ENCODE measurements around the gene PPOX.

PPOX gene

DNA sequence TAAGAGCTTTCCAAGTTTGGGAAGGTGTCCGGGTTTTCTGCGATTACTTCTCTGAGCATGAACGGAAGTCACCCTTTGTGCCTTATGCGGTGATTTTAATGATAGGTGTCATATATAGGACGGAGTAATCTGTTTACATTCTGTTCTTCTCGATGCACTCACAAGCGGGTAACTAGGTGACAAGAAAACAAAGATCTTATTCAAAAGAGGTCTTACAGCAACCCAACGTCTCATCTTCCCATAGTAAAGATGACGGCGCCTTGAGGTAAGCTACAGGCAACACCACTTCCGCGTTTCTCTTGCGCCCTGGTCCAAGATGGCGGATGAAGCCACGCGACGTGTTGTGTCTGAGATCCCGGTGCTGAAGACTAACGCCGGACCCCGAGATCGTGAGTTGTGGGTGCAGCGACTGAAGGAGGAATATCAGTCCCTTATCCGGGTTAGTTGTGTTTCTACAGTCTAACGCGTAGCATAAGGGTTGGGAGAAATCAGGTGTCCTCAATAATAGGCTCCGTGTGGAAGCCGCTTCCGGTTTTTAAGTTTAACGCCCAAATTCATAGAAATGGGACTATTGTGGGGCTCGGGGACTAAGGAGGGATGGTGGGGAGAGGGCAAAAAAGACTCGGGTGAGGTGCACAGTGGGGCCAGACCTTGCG, 12.4 kb upstream of the PPOX start, which contains the start of gene UFC1:
Gene UFC1, plus strand, starts transcription at position 297 of the 656 bp plus-strand sequence. Its CDS starts 20 bp downstream, at position 317.
- peak; percentile 84 for DNase-seq

DNA sequence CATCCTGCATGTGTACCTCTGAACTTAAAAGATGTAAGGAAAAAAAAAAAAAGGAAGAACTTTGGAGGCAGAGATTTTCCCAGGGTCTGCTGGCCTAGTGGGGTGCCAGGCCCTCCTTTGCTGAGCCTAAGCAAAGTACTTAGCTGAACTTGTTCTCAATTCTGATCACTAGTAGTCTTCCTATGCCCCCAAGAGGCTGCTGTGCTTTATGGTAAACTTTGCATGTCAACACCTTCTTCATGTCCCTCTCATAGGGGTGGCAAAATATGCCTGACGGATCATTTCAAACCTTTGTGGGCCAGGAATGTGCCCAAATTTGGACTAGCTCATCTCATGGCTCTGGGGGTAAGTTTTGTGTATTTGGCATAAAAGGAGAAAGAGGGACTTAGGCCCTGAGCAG, 8.4 kb upstream of the PPOX start:
- DNase-seq: no peak

GRCh38 chr1:161158316-161159010, 7.8 kb upstream of the PPOX start:
- DNase-seq: no peak

GRCh38 chr1:161159087-161159912, 6.9 kb upstream of the PPOX start, which contains the start of gene USP21:
Gene USP21, plus strand, starts transcription at chr1:161159500. Its CDS starts 1,141 bp downstream, at chr1:161160641.
- peak; percentile 95 for DNase-seq

- DNase-seq: no peak
These were observed 6.3 kb upstream of the PPOX start for GRCh38 chr1:161159913-161160243.

DNA sequence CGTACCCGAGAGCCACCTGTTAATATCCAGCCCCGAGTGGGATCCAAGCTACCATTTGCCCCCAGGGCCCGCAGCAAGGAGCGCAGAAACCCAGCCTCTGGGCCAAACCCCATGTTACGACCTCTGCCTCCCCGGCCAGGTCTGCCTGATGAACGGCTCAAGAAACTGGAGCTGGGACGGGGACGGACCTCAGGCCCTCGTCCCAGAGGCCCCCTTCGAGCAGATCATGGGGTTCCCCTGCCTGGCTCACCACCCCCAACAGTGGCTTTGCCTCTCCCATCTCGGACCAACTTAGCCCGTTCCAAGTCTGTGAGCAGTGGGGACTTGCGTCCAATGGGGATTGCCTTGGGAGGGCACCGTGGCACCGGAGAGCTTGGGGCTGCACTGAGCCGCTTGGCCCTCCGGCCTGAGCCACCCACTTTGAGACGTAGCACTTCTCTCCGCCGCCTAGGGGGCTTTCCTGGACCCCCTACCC, 5.5 kb upstream of the PPOX start:
- DNase-seq: no peak

GRCh38 chr1:161161652-161162051, 4.6 kb upstream of the PPOX start:
- no peak for DNase-seq

DNA sequence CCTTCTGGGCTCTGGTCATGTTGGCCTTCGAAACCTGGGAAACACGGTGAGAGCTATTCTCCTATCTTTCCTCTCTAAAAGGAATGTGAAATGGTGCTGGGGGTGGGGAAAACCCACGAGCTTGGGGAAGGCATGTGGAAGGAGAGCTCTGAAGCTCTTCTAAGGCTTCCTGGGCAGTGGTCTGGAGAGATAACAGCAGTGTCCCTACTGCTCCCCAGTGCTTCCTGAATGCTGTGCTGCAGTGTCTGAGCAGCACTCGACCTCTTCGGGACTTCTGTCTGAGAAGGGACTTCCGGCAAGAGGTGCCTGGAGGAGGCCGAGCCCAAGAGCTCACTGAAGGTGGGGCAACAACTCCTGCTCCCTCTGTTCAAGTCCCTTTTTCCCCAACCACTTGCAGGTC, 4.2 kb upstream of the PPOX start:
- no peak for DNase-seq

GRCh38 chr1:161162806-161163205, 3.4 kb upstream of the PPOX start:
- DNase-seq: no peak

DNA sequence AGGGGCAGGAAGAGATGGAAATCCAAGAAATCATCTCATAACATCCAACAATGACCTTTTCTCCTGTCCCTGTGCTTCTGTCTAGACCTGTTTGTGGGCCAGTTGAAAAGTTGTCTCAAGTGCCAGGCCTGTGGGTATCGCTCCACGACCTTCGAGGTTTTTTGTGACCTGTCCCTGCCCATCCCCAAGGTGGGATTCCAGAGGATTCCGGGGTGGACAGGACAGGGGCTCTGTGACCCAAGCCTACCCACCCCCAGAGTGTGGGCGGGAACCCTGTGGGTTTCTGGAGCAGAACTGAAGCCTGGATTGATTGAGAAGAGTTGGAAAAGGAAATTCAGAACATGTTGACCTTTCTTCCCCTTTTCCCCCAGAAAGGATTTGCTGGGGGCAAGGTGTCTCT, 2.4 kb upstream of the PPOX start:
- no peak for DNase-seq

GRCh38 chr1:161164901-161165610, 1.2 kb upstream of the PPOX start:
- no peak for DNase-seq

DNA sequence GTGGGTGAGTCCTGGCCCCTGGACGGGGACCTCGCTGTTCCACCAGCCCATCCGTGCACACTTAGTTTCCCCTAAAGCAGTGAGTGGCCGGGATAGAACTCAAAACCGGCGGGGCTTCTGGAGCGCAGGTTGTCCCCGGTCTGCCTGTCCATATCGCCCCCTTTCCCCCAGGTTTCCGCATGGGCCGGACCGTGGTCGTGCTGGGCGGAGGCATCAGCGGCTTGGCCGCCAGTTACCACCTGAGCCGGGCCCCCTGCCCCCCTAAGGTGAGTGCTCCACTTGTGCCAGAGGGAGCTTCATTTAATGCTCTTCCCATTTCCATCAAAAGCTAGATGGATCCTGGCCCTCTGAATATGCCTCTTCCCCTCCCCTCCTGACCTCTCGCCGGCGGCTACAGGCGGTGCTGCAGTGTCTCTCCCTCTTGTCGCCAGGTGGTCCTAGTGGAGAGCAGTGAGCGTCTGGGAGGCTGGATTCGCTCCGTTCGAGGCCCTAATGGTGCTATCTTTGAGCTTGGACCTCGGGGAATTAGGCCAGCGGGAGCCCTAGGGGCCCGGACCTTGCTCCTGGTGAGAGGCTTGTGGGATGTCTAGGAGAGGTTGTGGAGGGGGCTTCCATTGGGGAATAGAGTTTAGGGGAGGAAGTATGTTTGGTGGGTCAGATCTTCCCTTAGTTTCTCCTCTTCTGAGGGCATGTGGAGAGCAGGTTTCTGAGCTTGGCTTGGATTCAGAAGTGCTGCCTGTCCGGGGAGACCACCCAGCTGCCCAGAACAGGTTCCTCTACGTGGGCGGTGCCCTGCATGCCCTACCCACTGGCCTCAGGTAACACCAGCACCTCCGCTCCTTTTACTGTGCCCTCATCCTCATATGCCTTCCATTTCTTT, 683 bp downstream of the PPOX start:
- DNase-seq: peak; percentile 25

DNA sequence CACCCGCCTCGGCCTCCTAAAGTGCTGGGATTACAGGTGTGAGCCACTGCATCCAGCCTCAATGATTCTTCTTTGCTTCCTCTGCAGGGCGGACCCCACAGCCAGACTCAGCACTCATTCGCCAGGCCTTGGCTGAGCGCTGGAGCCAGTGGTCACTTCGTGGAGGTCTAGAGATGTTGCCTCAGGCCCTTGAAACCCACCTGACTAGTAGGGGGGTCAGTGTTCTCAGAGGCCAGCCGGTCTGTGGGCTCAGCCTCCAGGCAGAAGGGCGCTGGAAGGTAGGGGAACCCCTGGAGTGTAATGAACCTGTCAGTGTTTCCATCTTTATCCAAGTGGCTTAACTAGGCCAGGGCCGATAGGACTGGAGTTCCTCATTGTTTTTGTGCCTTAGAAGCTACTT, 2.7 kb downstream of the PPOX start:
- DNase-seq: no peak

GRCh38 chr1:161171191-161171590, 5.0 kb downstream of the PPOX start:
- DNase-seq: no peak

DNA sequence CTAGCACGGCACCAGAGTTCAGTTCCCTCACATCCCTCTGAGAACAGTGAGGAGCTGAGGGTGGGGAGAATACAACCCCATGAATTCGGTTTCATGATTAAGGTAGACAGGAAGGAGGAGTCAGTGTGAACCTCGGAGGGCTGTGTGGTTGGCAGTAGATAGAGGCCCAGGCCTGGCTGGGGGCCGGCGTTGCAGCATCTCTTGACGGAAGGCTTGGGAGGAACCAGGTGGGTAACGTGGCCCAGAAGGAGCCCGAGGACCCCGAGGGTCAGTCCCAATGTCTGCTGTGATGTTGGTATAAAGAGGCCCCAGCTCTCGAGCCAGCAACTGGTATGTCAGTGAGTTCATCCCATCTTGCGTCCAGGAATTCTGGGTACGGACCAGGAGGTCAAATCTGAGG, 5.5 kb downstream of the PPOX start:
- no peak for DNase-seq

DNA sequence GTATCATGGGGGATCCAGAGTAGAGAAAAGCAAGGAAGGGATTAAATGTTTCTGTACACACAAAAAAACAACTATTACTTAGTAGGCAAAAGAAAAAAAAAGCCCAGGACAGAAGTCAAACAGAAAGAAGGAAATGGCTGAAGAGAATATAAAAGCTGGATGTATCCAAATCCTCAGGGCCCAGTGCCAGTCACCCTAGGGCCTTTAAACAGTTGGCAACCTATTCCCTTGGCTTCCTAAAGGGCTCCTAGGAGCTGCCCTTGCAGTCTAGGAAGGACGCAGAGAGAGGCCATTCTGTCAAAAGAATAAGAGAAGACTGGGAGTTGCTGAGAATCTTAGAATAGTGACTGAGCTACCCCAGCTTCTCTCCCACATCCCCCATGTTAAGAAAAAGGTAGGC, 6.1 kb downstream of the PPOX start:
- no peak for DNase-seq

DNA sequence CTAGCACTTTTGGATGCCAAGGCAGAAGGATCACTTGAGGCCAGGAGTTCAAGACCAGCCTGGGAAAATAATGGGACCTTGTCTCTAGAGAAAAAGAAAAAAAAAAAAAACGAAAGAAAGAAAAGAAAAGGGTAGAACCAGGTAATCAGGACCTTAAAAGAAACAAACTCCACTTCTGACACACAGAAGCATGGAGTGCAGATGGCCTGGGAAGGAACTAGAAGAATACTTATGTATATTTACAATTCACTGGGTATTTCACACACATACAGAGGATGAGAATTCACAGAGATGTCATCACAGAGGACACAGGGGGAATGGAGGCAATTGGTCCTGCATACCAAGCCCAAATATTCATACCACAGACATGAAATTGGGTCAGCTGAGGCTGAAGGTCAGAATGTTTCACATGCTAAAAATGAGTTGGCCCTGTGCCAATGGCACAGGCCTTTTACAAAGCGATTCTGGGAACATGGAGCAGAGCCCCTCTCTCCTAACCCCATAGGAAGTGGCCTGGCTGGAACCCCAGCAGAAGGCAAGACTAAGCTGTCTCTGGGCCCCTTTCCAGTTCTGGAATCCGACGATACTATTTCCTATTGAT, 6.7 kb downstream of the PPOX start:
- no peak for DNase-seq

GRCh38 chr1:161173711-161174110, 7.5 kb downstream of the PPOX start:
- DNase-seq: no peak

DNA sequence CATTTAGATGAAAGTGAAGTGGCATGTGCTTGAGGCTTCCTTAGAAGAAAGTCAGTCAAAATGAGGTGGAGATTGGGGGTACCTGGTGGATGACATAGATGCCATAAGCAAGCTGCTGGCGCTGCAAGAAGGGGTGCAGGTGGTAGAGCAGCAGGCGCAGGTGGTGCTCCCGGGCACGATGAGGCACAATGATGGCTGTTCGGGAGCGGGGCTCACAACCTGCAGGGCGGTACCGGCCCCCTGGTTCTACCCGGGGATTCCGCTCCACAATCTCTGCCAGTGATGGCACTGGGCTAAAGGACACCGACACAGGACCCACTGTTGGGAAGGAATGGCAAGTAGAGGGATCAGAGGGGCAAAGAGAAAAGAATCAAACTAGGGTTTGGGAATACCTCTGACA, 8.7 kb downstream of the PPOX start:
- DNase-seq: no peak

DNA sequence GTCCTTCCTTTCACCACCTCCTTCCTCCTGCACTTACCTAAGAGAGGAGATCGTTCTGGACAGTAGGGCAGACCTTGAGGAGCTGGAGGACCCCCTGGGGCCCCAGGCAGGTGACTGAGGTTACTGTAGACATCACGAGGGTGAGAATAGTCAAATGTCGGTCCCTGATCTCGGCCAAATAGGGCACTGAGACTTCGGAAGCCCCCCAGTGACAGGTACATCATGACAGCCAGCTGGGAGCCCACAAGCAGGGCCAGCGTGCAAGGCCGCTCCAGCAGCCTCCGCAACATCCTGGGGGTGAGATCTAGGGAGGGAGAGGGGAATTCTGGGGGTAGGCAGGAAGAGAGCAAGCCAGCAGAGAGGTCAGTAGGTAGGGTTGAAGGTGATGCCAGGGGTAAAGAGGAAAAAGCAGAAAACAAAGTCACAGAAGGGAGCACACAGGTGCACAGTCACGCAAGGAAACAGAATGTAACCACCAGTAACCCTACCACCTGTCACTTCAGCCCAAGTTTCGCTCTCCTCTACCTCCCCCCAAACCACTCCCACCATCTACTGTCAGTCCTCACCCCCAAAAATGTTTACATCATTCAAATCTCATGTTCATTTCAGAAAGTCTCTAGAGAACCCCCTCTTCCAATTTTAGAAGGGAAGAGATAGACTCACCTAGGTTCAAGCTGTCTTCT, 9.7 kb downstream of the PPOX start:
- no peak for DNase-seq

Measured in NCI-H1092 (cell line).